ENCODE measurements around the gene SBK1. TPM values are rescaled to one million over a fixed set of nuclear protein-coding genes. Genes with fewer than 3 reads are reported as not detected.

Gene SBK1
- total RNA-seq, 1 donor from 2014 or later: 22.9 TPM

GRCh38 chr16:28289939-28290858 lies 2.1 kb upstream of the SBK1 start:
- DNase-seq (ENCODE audit: low spot score): no peak
- no peaks in the 10 kb centered on the region for H3K9me3 Mint-ChIP-seq (ENCODE audit: unreplicated experiment)
- peaks cover 7% of the 10 kb centered on the region for H3K27me3 Mint-ChIP-seq (ENCODE audit: unreplicated experiment)
- no peak overlapping the region for H3K27ac Mint-ChIP-seq (ENCODE audit: unreplicated experiment)
- H3K36me3 Mint-ChIP-seq (ENCODE audit: low read depth, unreplicated experiment): no peaks in the 10 kb centered on the region
- H3K4me3 Mint-ChIP-seq (ENCODE audit: unreplicated experiment): no peak overlapping the region
- no peak for TF ChIP-seq CTCF (IDR thresholded peaks at IDR 0.05; ENCODE audit: unreplicated experiment)
- H3K4me1 Mint-ChIP-seq (ENCODE audit: unreplicated experiment): peaks cover 12% of the 10 kb centered on the region

GRCh38 chr16:28290859-28291254 lies 1.5 kb upstream of the SBK1 start:
- H3K4me1 Mint-ChIP-seq (ENCODE audit: unreplicated experiment): peaks cover 16% of the 10 kb centered on the region
- no peak for DNase-seq (ENCODE audit: low spot score)
- no peaks in the 10 kb centered on the region for H3K9me3 Mint-ChIP-seq (ENCODE audit: unreplicated experiment)
- peaks cover 7% of the 10 kb centered on the region for H3K27me3 Mint-ChIP-seq (ENCODE audit: unreplicated experiment)
- H3K27ac Mint-ChIP-seq (ENCODE audit: unreplicated experiment): no peak overlapping the region
- TF ChIP-seq CTCF (IDR thresholded peaks at IDR 0.05; ENCODE audit: unreplicated experiment): no peak
- H3K36me3 Mint-ChIP-seq (ENCODE audit: low read depth, unreplicated experiment): no peaks in the 10 kb centered on the region
- H3K4me3 Mint-ChIP-seq (ENCODE audit: unreplicated experiment): no peak overlapping the region

- no peaks in the 10 kb centered on the region for H3K9me3 Mint-ChIP-seq (ENCODE audit: unreplicated experiment)
- peak; percentile 16 for DNase-seq (ENCODE audit: low spot score)
- H3K4me3 Mint-ChIP-seq (ENCODE audit: unreplicated experiment): peak overlapping the region; percentile 96
- peaks cover 11% of the 10 kb centered on the region for H3K27me3 Mint-ChIP-seq (ENCODE audit: unreplicated experiment)
- TF ChIP-seq CTCF (IDR thresholded peaks at IDR 0.05; ENCODE audit: unreplicated experiment): no peak
- no peaks in the 10 kb centered on the region for H3K36me3 Mint-ChIP-seq (ENCODE audit: low read depth, unreplicated experiment)
- peaks cover 16% of the 10 kb centered on the region for H3K4me1 Mint-ChIP-seq (ENCODE audit: unreplicated experiment)
- H3K27ac Mint-ChIP-seq (ENCODE audit: unreplicated experiment): no peak overlapping the region
These were observed 641 bp downstream of the SBK1 start for GRCh38 chr16:28292731-28293600.

DNA sequence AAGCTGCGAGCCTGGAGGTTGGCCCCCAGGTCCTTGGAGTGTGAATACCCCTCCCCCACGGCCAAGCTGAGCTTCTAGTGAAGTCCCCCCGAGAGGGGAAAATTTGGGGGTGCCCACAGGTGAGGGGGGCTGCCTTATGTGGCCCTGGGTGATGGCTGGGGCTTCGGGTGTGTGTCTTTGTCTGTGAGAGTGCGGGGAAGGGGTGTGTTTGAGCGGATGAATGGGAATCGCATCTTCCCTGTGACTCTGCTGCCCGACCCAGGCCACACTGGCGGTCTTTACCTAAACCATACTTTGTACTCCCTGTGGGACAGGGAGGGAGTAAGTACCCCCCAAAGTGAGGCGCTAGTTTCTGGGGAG lies 1.3 kb downstream of the SBK1 start:
- peak overlapping the region; percentile 90 for H3K4me3 Mint-ChIP-seq (ENCODE audit: unreplicated experiment)
- H3K36me3 Mint-ChIP-seq (ENCODE audit: low read depth, unreplicated experiment): no peaks in the 10 kb centered on the region
- no peaks in the 10 kb centered on the region for H3K9me3 Mint-ChIP-seq (ENCODE audit: unreplicated experiment)
- H3K27me3 Mint-ChIP-seq (ENCODE audit: unreplicated experiment): peaks cover 15% of the 10 kb centered on the region
- H3K27ac Mint-ChIP-seq (ENCODE audit: unreplicated experiment): no peak overlapping the region
- no peak for TF ChIP-seq CTCF (IDR thresholded peaks at IDR 0.05; ENCODE audit: unreplicated experiment)
- H3K4me1 Mint-ChIP-seq (ENCODE audit: unreplicated experiment): peaks cover 16% of the 10 kb centered on the region
- no peak for DNase-seq (ENCODE audit: low spot score)

All from endothelial cell (in vitro differentiated cells).